H1 (cell line): Measurements from ENCODE around the gene GARIN3. TPM values are rescaled to one million over a fixed set of nuclear protein-coding genes. Genes with fewer than 3 reads are reported as not detected.

ENCODE experiments used
- CTCF ChIA-PET: fragments of 300-600 bp; sonication (Branson Sonifier 250); formaldehyde crosslinking; loops from one replicate; lab custom pipeline; 2021; ENCODE audit not compliant: partially characterized antibody; lab: Charles Lee
- POLR2A ChIA-PET: fragments of 300-600 bp; sonication (Branson Sonifier 250); formaldehyde crosslinking; loops from one replicate; lab custom pipeline; 2021; ENCODE audit warnings: inconsistent platforms; ENCODE audit not compliant: partially characterized antibody; lab: Charles Lee
- DNase-seq, 2 experiments: peaks; one replicate each; pipeline versions ENCODE4 v3.0.0 to v3.0.0-alpha.2; 2010 to 2022; ENCODE audit warnings: low spot score in 2 of 2, low read depth in 1 of 2, mixed read lengths in 1 of 2
- FAIRE-seq: peaks from 2 replicates; lab custom pipeline; 2011; peaks lifted over from hg19 to GRCh38; lab: Jason Lieb, UNC
- H2AFZ ChIP-seq: 2 replicates; pipeline ENCODE4 v1.8.1; 2012; ENCODE audit warnings: low read length, inconsistent platforms
- H2AK5ac ChIP-seq: 2 replicates; pipeline ENCODE4 v1.6.1; 2013; ENCODE audit warnings: low read depth, low read length
- H2BK120ac ChIP-seq: replicated peaks from 2 replicates; pipeline ENCODE3; 2013; ENCODE audit warnings: low read depth, low read length, inconsistent platforms
- H2BK12ac ChIP-seq: 2 replicates; pipeline ENCODE4 v1.6.1; 2013; ENCODE audit warnings: low read depth, low read length
- H2BK15ac ChIP-seq: 2 replicates; pipeline ENCODE4 v1.6.1; 2013; ENCODE audit warnings: low read length
- H2BK20ac ChIP-seq: 2 replicates; pipeline ENCODE4 v1.6.1; 2013; ENCODE audit warnings: low read length
- H2BK5ac ChIP-seq: 2 replicates; pipeline ENCODE4 v1.6.1; 2013; ENCODE audit warnings: low read depth, low read length
- H3K14ac ChIP-seq: 2 replicates; pipeline ENCODE4 v1.6.1; 2013; ENCODE audit warnings: inconsistent platforms; ENCODE audit not compliant: insufficient read length
- H3K18ac ChIP-seq: 2 replicates; pipeline ENCODE4 v1.6.1; 2013; ENCODE audit warnings: low read length; ENCODE audit errors: extremely low read depth
- H3K23ac ChIP-seq: 2 replicates; pipeline ENCODE4 v1.6.1; 2013; ENCODE audit warnings: inconsistent platforms; ENCODE audit not compliant: insufficient read length
- H3K23me2 ChIP-seq: 2 replicates; pipeline ENCODE4 v1.6.1; 2013; ENCODE audit warnings: low read depth, low read length
- H3K27ac ChIP-seq: 2 replicates; pipeline ENCODE4 v1.6.1; 2011; ENCODE audit warnings: low read depth, low read length, inconsistent platforms
- H3K27me3 ChIP-seq, 4 experiments: replicated peaks in 1 of 4; 1 replicate in 1 of 4; 2 replicates in 3 of 4; pipeline versions ENCODE4 v1.6.1 to v1.8.1; 2011 to 2013; ENCODE audit warnings: low read length in 3 of 4, mild to moderate bottlenecking in 3 of 4, inconsistent platforms in 2 of 4, mixed read lengths in 2 of 4, moderate library complexity in 1 of 4; ENCODE audit not compliant: control insufficient read depth in 3 of 4, insufficient read depth in 3 of 4; ENCODE audit errors: extremely low read depth in 1 of 4
- H3K36me3 ChIP-seq, 4 experiments: 2 replicates each; pipeline versions ENCODE4 v1.6.1 to v1.8.1; 2011 to 2013; ENCODE audit warnings: mild to moderate bottlenecking in 4 of 4, low read length in 3 of 4, moderate library complexity in 2 of 4, control low read depth in 1 of 4, inconsistent platforms in 1 of 4; ENCODE audit not compliant: insufficient read depth in 4 of 4, control insufficient read depth in 2 of 4
- H3K4ac ChIP-seq: replicated peaks from 2 replicates; pipeline ENCODE3; 2013; ENCODE audit warnings: low read length, low read depth, mixed read lengths, inconsistent platforms; ENCODE audit not compliant: insufficient read length
- H3K4me1 ChIP-seq, 4 experiments: replicated peaks in 1 of 4; 1 replicate in 1 of 4; 2 replicates in 3 of 4; pipeline versions ENCODE4 v1.6.1 to v1.8.1; 2011 to 2013; ENCODE audit warnings: low read length in 3 of 4, inconsistent platforms in 2 of 4, mixed read lengths in 1 of 4; ENCODE audit not compliant: insufficient read depth in 4 of 4, control insufficient read depth in 3 of 4
- H3K4me2 ChIP-seq, 2 experiments: 2 replicates each; pipeline versions ENCODE4 v1.6.1 to v1.8.1; 2011 to 2013; ENCODE audit warnings: low read depth in 2 of 2, low read length in 2 of 2, control low read depth in 1 of 2, inconsistent platforms in 1 of 2, mild to moderate bottlenecking in 1 of 2; ENCODE audit not compliant: insufficient read depth in 1 of 2
- H3K4me3 ChIP-seq, 4 experiments: fragments of 200-600, 300-600 bp in 1 of 4; sonication (generic), shearing (Covaris generic), sonication (Bioruptor Twin) in 1 of 4; 2 replicates each; pipeline versions ENCODE4 v1.5.1 to v1.8.1; 2011 to 2016; ENCODE audit warnings: low read length in 4 of 4, low read depth in 3 of 4, control low read depth in 2 of 4, inconsistent platforms in 2 of 4, mild to moderate bottlenecking in 2 of 4, mixed read lengths in 1 of 4, moderate library complexity in 1 of 4; ENCODE audit not compliant: insufficient read depth in 2 of 4; ENCODE audit errors: extremely low read depth in 1 of 4
- H3K56ac ChIP-seq: replicated peaks from 2 replicates; pipeline ENCODE3; 2013; ENCODE audit warnings: low read depth, mild to moderate bottlenecking, mixed read lengths, low read length, inconsistent platforms; ENCODE audit not compliant: insufficient read length
- H3K79me1 ChIP-seq: 2 replicates; pipeline ENCODE4 v1.6.1; 2013; ENCODE audit warnings: low read depth, low read length, control low read depth
- H3K79me2 ChIP-seq, 2 experiments: 2 replicates each; pipeline versions ENCODE4 v1.6.1 to v1.8.1; 2012 to 2013; ENCODE audit warnings: low read length in 2 of 2, mild to moderate bottlenecking in 2 of 2, inconsistent platforms in 1 of 2; ENCODE audit not compliant: insufficient read depth in 2 of 2, control insufficient read depth in 1 of 2
- H3K9ac ChIP-seq, 4 experiments: replicated peaks in 1 of 4; 1 replicate in 1 of 4; 2 replicates in 3 of 4; pipeline versions ENCODE4 v1.6.1 to v1.8.1; 2011 to 2013; ENCODE audit warnings: low read depth in 3 of 4, low read length in 3 of 4, control low read depth in 2 of 4, mild to moderate bottlenecking in 2 of 4, moderate library complexity in 2 of 4, inconsistent platforms in 1 of 4; ENCODE audit errors: extremely low read depth in 1 of 4
- H3K9me3 ChIP-seq, 2 experiments: 2 replicates each; pipeline versions ENCODE4 v1.6.1 to v1.8.1; 2012 to 2013; ENCODE audit warnings: mild to moderate bottlenecking in 2 of 2, moderate library complexity in 2 of 2, control low read depth in 1 of 2, inconsistent platforms in 1 of 2, low read depth in 1 of 2, low read length in 1 of 2, mixed read lengths in 1 of 2; ENCODE audit not compliant: insufficient read depth in 2 of 2
- H4K20me1 ChIP-seq, 2 experiments: replicated peaks in 1 of 2; 2 replicates each; pipeline versions ENCODE3 to v1.8.1; 2011 to 2013; ENCODE audit warnings: inconsistent platforms in 2 of 2, low read length in 2 of 2, mild to moderate bottlenecking in 1 of 2; ENCODE audit not compliant: insufficient read depth in 2 of 2, control insufficient read depth in 1 of 2
- H4K5ac ChIP-seq: 2 replicates; pipeline ENCODE4 v1.6.1; 2013; ENCODE audit warnings: low read length, low read depth, mixed read lengths, inconsistent platforms; ENCODE audit not compliant: insufficient read length
- H4K8ac ChIP-seq: 2 replicates; pipeline ENCODE4 v1.8.0; 2013; ENCODE audit warnings: mild to moderate bottlenecking, moderate library complexity, low read length, inconsistent platforms; ENCODE audit not compliant: insufficient read depth; ENCODE audit errors: extremely low read depth
- H4K91ac ChIP-seq: replicated peaks from 2 replicates; pipeline ENCODE3; 2013; ENCODE audit warnings: low read length, mixed read lengths, inconsistent platforms; ENCODE audit not compliant: insufficient read length
- BCL11A ChIP-seq, 2 experiments: IDR thresholded peaks; one replicate each; pipeline ENCODE4 v1.6.1; 2011; ENCODE audit warnings: low read depth in 2 of 2, low read length in 2 of 2, mild to moderate bottlenecking in 2 of 2
- CBX5 ChIP-seq: fragments of 300-800, 300-1000 bp; sonication (generic); IDR thresholded peaks from 2 replicates; pipeline ENCODE4 v1.7.1; 2016; ENCODE audit warnings: antibody characterized with exemption, low read length, low read depth
- EZH2 ChIP-seq: fragments of 200-600 bp; sonication (generic); IDR thresholded peaks from 2 replicates; pipeline ENCODE4 v1.7.1; 2012; ENCODE audit warnings: low read depth, mild to moderate bottlenecking, moderate library complexity, low read length, inconsistent platforms; ENCODE audit not compliant: severe bottlenecking
- HDAC2 ChIP-seq, 2 experiments: fragments of 300-600 bp in 1 of 2; sonication (generic) in 1 of 2; IDR thresholded peaks; 2 replicates each; pipeline ENCODE4 v1.6.1; 2011 to 2012; ENCODE audit warnings: low read depth in 2 of 2, low read length in 2 of 2, mild to moderate bottlenecking in 2 of 2, moderate library complexity in 2 of 2, borderline replicate concordance in 1 of 2, inconsistent platforms in 1 of 2
- HDAC6 ChIP-seq: IDR thresholded peaks from one replicate; pipeline ENCODE4 v1.7.1; 2012; ENCODE audit warnings: low read depth, mild to moderate bottlenecking, inconsistent platforms, low read length, moderate library complexity
- NANOG ChIP-seq: IDR thresholded peaks from 2 replicates; pipeline ENCODE4 v1.6.1; 2011; ENCODE audit warnings: low read length, low read depth, mild to moderate bottlenecking, inconsistent platforms; ENCODE audit not compliant: insufficient read depth, poor library complexity, severe bottlenecking
- RNF2 ChIP-seq: fragments of 200-900, 300-1000 bp; sonication (generic); IDR thresholded peaks from 2 replicates; pipeline ENCODE4 v1.7.1; 2016; ENCODE audit warnings: borderline replicate concordance, low read depth, mild to moderate bottlenecking, antibody characterized with exemption, low read length; ENCODE audit not compliant: poor library complexity, severe bottlenecking; ENCODE audit errors: missing control alignments
- RXRA ChIP-seq: IDR thresholded peaks from 2 replicates; pipeline ENCODE4 v1.6.1; 2011; ENCODE audit warnings: low read depth, mild to moderate bottlenecking, low read length, moderate library complexity; ENCODE audit not compliant: insufficient read depth
- WGBS, 2 experiments: shearing (Covaris generic) in 1 of 2; methylation state at CpG; one replicate each; pipeline versions ENCODE4 v1.1.6 to v1.1.7; 2013 to 2015; ENCODE audit warnings: low lambda C conversion rate in 2 of 2, mixed read lengths in 2 of 2, inconsistent platforms in 1 of 2, low coverage in 1 of 2, missing lambda C conversion rate in 1 of 2; ENCODE audit not compliant: insufficient replicate concordance in 2 of 2, insufficient coverage in 1 of 2, insufficient read length in 1 of 2; ENCODE audit errors: extremely low coverage in 1 of 2, missing lambda C conversion rate in 1 of 2; 5-methylcytosine and 5-hydroxymethylcytosine counted together
- polyA plus RNA-seq, 7 experiments: library from polyadenylated mRNA; depleted of rRNA in 3 of 7; stranded (reverse) in 5 of 7; unstranded in 2 of 7; fragments of >200 nt in 5 of 7; fragments of 200-250 nt in 2 of 7; gene quantifications; 1 replicate in 5 of 7; 2 replicates in 1 of 7; 4 replicates in 1 of 7; pipeline versions ENCODE4 v1.2.1 to v1.2.3, GENCODE V29; 2011 to 2013; ENCODE audit warnings: missing spikeins in 2 of 7, mixed read lengths in 2 of 7
- total RNA-seq: library from RNA; stranded (reverse); fragmentation: NEBNext Ultra II Directional; extraction: Animal tissue kit (Norgen Biotek cat#: 25700); gene quantifications from 2 replicates; pipeline ENCODE4 v1.2.1, GENCODE V29; 2021
- TF ChIP-seq, protein P1 (sequence below): IDR thresholded peaks from 2 replicates; pipeline ENCODE4 v1.6.1; 2012; ENCODE audit warnings: low read length, inconsistent platforms
- TF ChIP-seq, protein P2 (sequence below): IDR thresholded peaks from 2 replicates; pipeline ENCODE4 v1.6.1; 2011; ENCODE audit warnings: low read depth, mild to moderate bottlenecking, low read length; ENCODE audit not compliant: insufficient read depth

GARIN3 gene
- total and polyA plus RNA-seq, 2 of the 8 experiments (the other 6 are each of a cell fraction or from before 2014, with no cell fraction given): not detected

DNA sequence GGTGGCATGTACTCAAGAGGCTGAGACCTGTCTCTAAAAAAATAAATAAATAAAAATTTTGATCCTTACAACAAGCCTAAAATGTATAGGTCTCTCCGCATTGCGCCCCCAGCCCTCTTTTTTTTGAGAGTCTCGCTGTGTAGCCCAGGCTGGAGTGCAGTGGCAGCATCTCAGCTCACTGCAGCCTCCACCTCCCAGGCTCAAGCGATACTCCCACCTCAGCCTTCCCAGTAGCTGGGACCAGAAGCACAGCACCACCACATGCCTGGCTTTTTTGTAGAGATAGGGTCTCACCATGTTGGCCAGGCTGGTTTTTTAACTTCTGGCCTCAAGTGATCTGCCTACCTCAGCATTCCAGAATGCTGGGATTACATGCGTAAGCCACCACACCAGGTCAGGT, 2.2 kb upstream of the GARIN3 start:
- Histone ChIP-seq H3K4me2 (no peak overlapping the region), H2BK15ac (no peak overlapping the region), H3K9me3 (no peaks in the 10 kb centered on the region), H2BK5ac (no peak overlapping the region), H2BK20ac (no peak overlapping the region), H3K9ac (no peak overlapping the region), H3K23me2 (no peaks in the 10 kb centered on the region; the same call in 1 of the 2 replicates), H3K14ac (no peak overlapping the region), H3K4ac (no peak overlapping the region), H2BK120ac (no peak overlapping the region), H3K56ac (no peak overlapping the region), H2AK5ac (no peak overlapping the region), H3K79me1 (no peaks in the 10 kb centered on the region), H3K4me1 (no peaks in the 10 kb centered on the region), H4K8ac (no peak overlapping the region), H2AFZ (no peak overlapping the region), H3K27me3 (no peaks in the 10 kb centered on the region), H4K5ac (no peak overlapping the region), H3K18ac (no peak overlapping the region), H3K23ac (no peak overlapping the region), H3K79me2 (no peaks in the 10 kb centered on the region), H3K27ac (no peak overlapping the region), H2BK12ac (no peak overlapping the region), H3K4me3 (no peak overlapping the region), H4K91ac (no peak overlapping the region), H4K20me1 (no peaks in the 10 kb centered on the region), H3K36me3 (no peaks in the 10 kb centered on the region)
- ChIA-PET POLR2A (no interaction called here), CTCF (interaction anchor here (0.6 to 2.1 kb wide), 2 partner anchors 19 to 20 kb away, joined by 3 to 9 read pairs; no protein-coding TSS in a partner anchor)
- FAIRE-seq (no peak), DNase-seq (no peak)
- WGBS, 2 experiments: 77% methylated on average over 4 of the region's 5 CpGs; no CpG with 5 or more reads in 1 of the 2 experiments
- TF ChIP-seq BCL11A (IDR thresholded peaks at IDR 0.05; ENCODE audit: low read depth in 2 of 2, low read length in 2 of 2) (no peak), CBX5 (no peak), RXRA (no peak), HDAC6 (no peak), NANOG (no peak), HDAC2 (IDR thresholded peaks at IDR 0.05; ENCODE audit: borderline replicate concordance in 1 of 2, low read depth in 2 of 2, low read length in 2 of 2) (no peak), EZH2 (no peak), RNF2 (no peak)
- TF ChIP-seq, protein P1, sequence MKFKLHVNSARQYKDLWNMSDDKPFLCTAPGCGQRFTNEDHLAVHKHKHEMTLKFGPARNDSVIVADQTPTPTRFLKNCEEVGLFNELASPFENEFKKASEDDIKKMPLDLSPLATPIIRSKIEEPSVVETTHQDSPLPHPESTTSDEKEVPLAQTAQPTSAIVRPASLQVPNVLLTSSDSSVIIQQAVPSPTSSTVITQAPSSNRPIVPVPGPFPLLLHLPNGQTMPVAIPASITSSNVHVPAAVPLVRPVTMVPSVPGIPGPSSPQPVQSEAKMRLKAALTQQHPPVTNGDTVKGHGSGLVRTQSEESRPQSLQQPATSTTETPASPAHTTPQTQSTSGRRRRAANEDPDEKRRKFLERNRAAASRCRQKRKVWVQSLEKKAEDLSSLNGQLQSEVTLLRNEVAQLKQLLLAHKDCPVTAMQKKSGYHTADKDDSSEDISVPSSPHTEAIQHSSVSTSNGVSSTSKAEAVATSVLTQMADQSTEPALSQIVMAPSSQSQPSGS: no peak
- TF ChIP-seq, protein P2, sequence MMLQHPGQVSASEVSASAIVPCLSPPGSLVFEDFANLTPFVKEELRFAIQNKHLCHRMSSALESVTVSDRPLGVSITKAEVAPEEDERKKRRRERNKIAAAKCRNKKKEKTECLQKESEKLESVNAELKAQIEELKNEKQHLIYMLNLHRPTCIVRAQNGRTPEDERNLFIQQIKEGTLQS: no peak
